DOHH2 (cell line): ENCODE results near the gene MPDZ.

Source experiments
- CTCF ChIP-seq: fragments of 200-600 bp; sonication (generic); IDR thresholded peaks from one replicate; pipeline ENCODE4 v1.5.1; 2014; ENCODE audit warnings: antibody characterized with exemption, mild to moderate bottlenecking, low read depth, low read length; ENCODE audit not compliant: poor library complexity, severe bottlenecking
- EZH2phosphoT487 ChIP-seq: fragments of 200-600 bp; sonication (generic); IDR thresholded peaks from 2 replicates; pipeline ENCODE4 v1.6.1; 2017; ENCODE audit warnings: borderline replicate concordance, mild to moderate bottlenecking, antibody characterized with exemption, low read length, moderate library complexity, mixed read lengths

DNA sequence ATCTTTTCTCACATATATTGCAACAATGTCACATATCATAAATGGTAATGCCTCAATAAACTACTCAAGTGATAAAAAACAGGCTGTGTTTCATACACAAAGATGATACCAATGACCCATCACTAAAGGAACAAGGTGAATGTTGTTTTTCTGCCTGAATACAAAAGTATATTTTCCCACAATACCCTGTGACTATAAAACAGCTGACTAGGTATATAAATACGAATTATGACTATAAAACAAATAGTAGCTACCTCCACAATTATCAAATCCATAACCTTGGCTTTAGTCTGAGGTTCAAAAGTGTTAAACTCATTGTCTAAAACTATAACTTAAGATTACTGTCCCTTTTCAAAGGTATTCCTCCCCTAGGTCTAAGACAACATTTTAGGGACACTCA lies 58.7 kb downstream of the MPDZ start:
- no peak for TF ChIP-seq CTCF
- no peak for TF ChIP-seq EZH2phosphoT487
